Fibroblast of skin of scalp (primary cell): ENCODE results near the gene ZDHHC1. TPM values are rescaled to one million over a fixed set of nuclear protein-coding genes. Genes with fewer than 3 reads are reported as not detected.

ENCODE experiments used
- DNase-seq: peaks from one replicate; pipeline ENCODE4 v3.0.0-alpha.2; 2013
- polyA plus RNA-seq, 2 experiments: library from polyadenylated mRNA; unstranded; fragments of 120-200 nt; gene quantifications; one replicate each; pipeline ENCODE4 v1.2.1, GENCODE V29; 2013; ENCODE audit not compliant: insufficient read length in 2 of 2

The ZDHHC1 gene
- polyA plus RNA-seq (2013, experiment 1 of 2; ENCODE audit: insufficient read length), result 6.8 TPM
- 8.0 TPM for polyA plus RNA-seq (2013, experiment 2 of 2; ENCODE audit: insufficient read length)

GRCh38 chr16:67415872-67416793 is at the start of gene ZDHHC1:
ZDHHC1 (minus strand) TSS chr16:67416477; CDS start chr16:67407775, 8,702 bp downstream.
- DNase-seq, result peak; percentile 75

GRCh38 chr16:67464565-67464964 is 48.3 kb upstream of the ZDHHC1 start:
- no peak for DNase-seq

GRCh38 chr16:67463691-67464090 is 47.4 kb upstream of the ZDHHC1 start:
- no peak for DNase-seq

GRCh38 chr16:67463059-67463458 is 46.8 kb upstream of the ZDHHC1 start:
- DNase-seq, result no peak

GRCh38 chr16:67462279-67462655 is 46.0 kb upstream of the ZDHHC1 start:
- DNase-seq, result no peak

- no peak for DNase-seq
Observed at GRCh38 chr16:67461600-67462278, 45.5 kb upstream of the ZDHHC1 start.

- DNase-seq, result no peak
Observed at GRCh38 chr16:67460961-67461360, 44.7 kb upstream of the ZDHHC1 start.

- DNase-seq, result no peak
Observed at GRCh38 chr16:67460168-67460567, 43.9 kb upstream of the ZDHHC1 start.

- DNase-seq, result no peak
Observed at GRCh38 chr16:67459861-67460150, 43.5 kb upstream of the ZDHHC1 start.

GRCh38 chr16:67459066-67459860 is 43.0 kb upstream of the ZDHHC1 start:
- DNase-seq, result peak; percentile 15

- peak; percentile 75 for DNase-seq
Observed at GRCh38 chr16:67458121-67458641, 41.9 kb upstream of the ZDHHC1 start.

- peak; percentile 15 for DNase-seq
Observed at GRCh38 chr16:67457611-67458010, 41.3 kb upstream of the ZDHHC1 start.

- DNase-seq, result peak; percentile 23
Observed at GRCh38 chr16:67456391-67457081, 40.3 kb upstream of the ZDHHC1 start.

- DNase-seq, result no peak
Observed at GRCh38 chr16:67454852-67455251, 38.6 kb upstream of the ZDHHC1 start.

GRCh38 chr16:67454104-67454503 is 37.8 kb upstream of the ZDHHC1 start:
- DNase-seq, result no peak

GRCh38 chr16:67451704-67452435 is 35.6 kb upstream of the ZDHHC1 start:
- no peak for DNase-seq

GRCh38 chr16:67451061-67451703 is 34.9 kb upstream of the ZDHHC1 start:
- DNase-seq, result no peak

- DNase-seq, result no peak
Observed at GRCh38 chr16:67449739-67450138, 33.5 kb upstream of the ZDHHC1 start.

GRCh38 chr16:67449336-67449735 is 33.1 kb upstream of the ZDHHC1 start:
- no peak for DNase-seq

GRCh38 chr16:67448580-67448979 is 32.3 kb upstream of the ZDHHC1 start:
- DNase-seq, result no peak
